HG03460 (cell line): ENCODE data around the gene CBX6.
"Not testable (repeated sequence)": the region's sequence is repeated elsewhere in the genome, so short reads cannot be mapped to it uniquely, and the experiment has no call there.

Experiments used
- ATAC-seq: cut with Tn5 transposase; IDR thresholded peaks from one replicate; pipeline ENCODE4 v1.9.1; 2021; ENCODE audit not compliant: unreplicated experiment

The CBX6 gene

DNA sequence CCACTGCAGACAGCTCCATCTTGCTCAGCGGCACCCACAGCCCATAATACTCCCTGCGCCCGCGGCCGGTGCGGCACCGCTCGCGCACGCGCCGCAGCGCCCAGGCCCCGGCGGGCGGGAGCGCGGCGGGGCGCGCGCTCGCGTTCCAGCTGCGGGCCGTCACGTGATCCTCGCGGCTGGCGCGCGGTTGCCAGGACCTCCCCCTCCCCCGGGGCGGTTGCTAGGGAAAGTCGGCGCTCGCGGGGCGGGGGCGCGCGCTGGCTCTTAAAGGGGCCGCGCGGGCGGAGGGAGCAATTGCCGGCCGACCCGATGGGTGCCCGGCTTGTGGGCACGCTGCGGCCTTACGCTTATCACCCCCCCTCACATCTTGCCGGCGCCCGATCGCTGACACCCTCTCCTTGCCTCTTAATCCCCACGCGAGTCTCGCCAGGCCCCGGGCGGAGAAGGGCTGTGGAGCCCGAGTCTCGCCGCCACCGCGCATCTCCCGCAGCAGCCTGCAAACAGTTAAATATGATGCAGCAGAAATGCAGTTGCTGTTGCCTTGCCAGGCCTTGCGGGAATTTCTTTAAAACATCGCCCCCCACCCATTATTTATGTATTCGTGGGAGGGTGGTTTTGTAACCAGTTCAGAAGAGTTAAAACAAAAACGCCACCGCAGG is at the start of gene CBX6:
TSS of gene CBX6 (minus strand) at position 45 of the 659 bp plus-strand sequence. CDS start at position 19, 26 bp downstream.
- peak; percentile 54 for ATAC-seq

DNA sequence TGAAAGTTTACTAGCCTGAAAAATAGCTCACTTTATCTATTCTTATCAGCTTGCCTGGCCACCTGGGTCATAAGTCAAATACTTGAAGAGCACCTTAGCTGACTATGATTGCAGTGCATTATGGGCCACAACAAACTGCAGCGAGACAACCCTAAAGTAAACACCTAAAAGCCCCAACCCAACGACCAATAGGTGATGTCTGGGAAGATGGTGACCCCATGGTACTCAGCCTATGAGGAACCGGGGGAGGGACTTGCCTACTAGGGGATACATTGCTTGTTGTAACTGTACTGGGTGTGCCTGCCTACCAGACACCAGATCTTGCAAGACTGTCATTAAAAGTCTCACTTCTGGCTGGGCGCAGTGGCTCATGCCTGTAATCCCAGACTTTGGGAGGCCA is 49.8 kb upstream of the CBX6 start:
- ATAC-seq: no peak

- ATAC-seq: no peak
Observed at GRCh38 chr22:38921120-38921519, 49.1 kb upstream of the CBX6 start.

- ATAC-seq: no peak
Observed at GRCh38 chr22:38919631-38920190, 47.7 kb upstream of the CBX6 start.

GRCh38 chr22:38911434-38911833 is 39.4 kb upstream of the CBX6 start:
- ATAC-seq: no peak

- no peak for ATAC-seq
Observed at GRCh38 chr22:38907767-38908166, 35.8 kb upstream of the CBX6 start.

DNA sequence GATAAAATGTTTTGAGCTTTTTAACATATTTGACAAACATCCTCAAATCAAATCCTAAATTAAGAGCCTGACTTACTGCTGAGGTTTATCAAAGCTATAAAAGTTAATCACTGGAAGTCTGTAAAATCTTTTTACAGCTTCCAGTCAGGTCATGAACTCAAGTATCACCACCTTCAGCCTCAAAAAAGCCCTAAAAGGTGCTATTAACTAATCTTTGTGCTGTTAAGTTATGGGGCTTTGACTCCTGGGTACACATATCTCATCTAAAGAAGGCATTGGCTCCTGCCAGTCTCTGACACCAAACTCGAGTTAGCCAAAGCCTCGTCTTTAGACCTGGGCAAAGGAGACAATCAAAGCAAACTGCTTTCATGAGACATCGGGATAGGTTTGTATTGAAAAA is 34.0 kb upstream of the CBX6 start:
- no peak for ATAC-seq

DNA sequence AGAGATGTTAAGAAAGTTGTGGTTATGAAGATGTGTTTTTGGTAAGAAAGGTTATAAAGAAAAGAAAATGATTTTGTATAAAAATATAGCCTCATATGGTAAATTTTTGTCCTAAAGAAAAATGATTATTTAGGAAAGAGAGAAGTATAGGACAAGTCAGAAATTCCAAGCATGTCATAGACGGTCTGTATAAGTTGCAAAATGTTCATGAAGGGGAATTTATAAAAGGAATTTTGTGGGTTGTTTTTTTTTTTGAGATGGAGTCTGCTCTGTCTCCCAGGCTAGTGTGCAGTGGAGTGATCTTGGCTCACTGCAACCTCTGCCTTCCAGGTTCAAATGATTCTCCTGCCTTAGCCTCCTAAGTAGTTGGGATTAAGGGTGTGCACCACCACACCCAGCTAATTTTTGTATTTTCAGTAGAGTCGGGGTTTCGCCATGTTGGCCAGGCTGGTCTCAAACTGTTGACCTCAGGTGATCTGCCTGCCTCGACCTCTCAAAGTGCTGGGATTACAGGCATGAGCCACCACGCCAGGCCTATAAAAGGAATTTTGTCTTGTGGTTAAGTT is 32.1 kb upstream of the CBX6 start:
- ATAC-seq: not testable (repeated sequence)

DNA sequence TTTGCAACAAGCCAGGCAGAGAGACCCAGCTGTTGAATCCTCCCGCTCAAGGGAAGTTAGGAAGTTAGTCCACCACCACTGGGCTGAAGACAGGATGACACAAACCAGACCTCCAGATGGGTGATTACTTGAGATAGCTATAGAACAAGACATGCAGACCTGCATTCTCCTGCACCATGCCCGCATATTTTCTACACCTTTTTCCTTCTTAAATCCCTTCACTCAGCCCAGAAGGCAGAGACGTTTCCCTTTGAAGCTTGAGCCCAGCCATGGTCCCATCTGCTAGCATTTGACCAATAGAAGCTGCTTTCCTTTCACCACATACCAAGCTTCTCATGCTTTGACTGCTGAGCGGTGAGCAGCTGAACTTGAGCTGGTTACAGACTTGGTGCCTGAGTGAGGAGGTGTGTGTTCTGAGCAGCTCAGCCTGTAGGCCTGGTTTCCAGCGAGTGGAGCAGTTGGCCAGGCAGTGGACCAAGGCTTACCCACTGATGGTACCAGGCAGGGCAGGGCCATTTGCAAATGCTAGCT is 29.2 kb upstream of the CBX6 start:
- ATAC-seq: no peak

DNA sequence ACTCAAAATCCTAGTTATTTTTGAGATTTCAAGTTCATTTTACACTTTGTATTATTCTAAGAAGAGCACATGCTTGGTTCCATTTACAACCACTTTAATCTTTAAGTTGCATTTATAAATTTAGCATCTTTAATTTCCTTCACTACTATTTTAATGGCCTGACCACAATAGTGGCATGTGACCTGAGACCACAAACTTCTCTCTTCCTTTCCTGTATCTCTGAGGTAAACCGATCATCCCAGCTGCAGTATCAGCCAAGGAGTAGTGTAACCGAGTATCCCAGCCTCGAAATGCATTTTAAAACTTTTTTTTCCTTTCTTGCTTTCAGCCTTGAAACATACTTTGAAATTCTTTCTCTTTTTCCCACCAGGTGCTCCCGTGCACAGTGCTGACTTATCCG is 28.7 kb upstream of the CBX6 start:
- no peak for ATAC-seq

DNA sequence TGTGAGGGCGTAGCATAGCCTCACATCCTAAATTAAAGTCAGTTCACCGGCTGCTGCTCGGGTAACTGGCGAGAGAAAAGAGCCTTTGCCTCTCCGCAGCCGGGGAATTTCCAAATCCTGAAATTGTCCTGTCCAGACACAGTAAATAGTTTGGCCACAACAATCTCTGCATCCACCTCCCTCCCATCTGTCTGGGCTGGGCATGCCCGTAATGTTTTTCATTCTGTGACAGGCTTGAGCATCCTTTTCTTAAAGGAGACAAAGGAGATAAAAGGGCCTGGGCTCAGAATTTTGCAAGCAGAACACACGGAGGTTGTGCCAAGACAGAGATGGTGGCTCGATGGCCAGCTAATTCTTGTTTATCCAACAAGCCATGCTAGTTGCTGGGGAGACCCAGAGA is 19.2 kb upstream of the CBX6 start:
- no peak for ATAC-seq

- ATAC-seq: no peak
Observed at GRCh38 chr22:38890377-38890776, 18.4 kb upstream of the CBX6 start.

- no peak for ATAC-seq
Observed at GRCh38 chr22:38886333-38886732, 14.3 kb upstream of the CBX6 start.

GRCh38 chr22:38882972-38883622 is 11.1 kb upstream of the CBX6 start:
- ATAC-seq: no peak

GRCh38 chr22:38881997-38882879 is 10.2 kb upstream of the CBX6 start:
- ATAC-seq: no peak

DNA sequence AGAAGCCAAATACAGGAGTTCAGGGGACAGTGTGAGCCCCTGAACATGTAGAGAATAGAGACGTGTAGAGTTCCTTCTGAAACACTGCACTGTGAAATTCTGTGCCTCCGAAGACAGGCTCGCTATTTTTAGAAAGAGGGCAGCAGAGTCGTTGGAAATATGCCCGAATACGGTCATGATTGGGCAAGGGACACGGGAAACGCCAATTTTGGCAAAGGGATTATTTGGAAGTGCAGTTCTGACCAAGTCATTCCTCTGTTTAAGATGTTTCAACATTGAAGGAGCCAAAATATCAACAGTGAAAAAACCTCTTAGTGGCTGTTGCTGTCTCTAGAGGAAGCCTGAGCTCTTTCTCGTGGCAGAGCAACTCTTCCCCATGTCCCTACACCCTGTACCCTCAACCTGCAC is 9.5 kb upstream of the CBX6 start:
- no peak for ATAC-seq

DNA sequence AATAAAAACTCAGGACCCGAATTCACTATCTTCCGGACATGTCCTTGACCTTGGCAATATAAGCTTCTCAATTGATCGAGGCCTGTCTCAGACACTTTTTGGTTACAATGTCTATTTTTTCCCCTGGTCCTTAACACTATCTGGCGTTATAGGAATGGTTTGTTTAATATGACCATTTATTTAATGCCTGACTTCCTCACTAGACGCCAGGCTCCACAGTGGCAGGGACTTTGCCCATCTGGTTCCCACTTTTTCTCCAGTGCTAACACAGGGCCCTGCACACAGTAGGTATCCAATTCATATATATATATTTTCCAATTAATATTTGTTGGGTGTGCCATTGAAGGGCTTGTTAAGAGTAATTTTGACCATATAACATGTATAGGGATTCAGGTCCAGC is 7.9 kb upstream of the CBX6 start:
- ATAC-seq: no peak

GRCh38 chr22:38879108-38879729 is 7.2 kb upstream of the CBX6 start:
- no peak for ATAC-seq

DNA sequence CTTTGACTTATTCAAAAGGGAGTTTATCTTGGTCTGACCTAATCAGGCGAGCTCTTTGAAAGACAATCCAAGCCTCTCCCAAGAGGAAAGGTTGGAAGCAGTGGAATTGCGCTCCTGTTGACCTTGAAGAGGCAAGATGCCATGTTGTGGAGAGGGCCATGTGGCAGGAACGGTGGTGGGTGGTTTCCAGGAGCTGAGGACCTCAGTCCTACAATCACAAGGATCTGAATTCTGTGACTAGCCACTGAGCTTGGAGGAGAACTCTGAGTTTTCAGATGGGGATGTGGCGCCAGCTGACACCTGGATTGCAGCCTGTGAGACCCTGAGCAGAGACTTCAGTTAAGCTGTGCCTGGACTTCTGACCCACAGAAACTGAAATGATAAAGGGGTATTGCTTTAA is 6.0 kb upstream of the CBX6 start:
- no peak for ATAC-seq

DNA sequence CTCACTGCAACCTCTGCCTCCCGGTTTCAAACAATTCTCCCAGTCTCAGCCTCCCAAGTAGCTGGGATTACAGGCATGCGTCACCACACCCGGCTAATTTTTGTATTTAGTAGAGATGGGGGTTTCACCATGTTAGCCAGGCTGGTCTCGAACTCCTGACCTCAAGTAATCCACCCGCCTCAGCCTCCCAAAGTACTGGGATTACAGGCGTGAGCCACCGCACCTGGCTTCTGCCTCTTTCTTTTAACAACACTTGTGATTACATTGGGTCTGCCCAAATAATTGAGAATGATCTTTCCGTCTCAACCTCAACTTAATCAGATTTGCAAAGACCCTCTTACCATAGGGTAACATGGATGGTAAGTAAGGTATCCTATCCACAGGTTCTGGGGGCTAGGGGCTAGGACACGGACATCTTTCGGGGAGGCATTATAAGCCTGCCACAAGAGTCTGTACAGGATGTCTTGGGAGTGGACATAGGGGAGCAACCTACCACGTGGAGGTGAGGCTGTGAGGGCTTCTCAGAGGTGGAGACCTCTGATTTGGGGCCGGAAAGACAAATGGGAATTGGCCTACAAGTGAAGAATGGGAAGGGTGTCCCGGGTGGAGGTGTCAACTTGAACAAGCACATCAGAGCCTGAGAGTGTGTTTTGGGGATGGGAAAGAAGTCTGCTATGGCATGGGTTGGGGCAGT is 2.7 kb upstream of the CBX6 start:
- ATAC-seq: no peak
